GM18502 (cell line): ENCODE measurements around the gene DLGAP1.

Experiments used
- ATAC-seq: cut with Tn5 transposase; IDR thresholded peaks from one replicate; pipeline ENCODE4 v1.9.1; 2021; ENCODE audit warnings: mild to moderate bottlenecking; ENCODE audit not compliant: unreplicated experiment, poor library complexity

The DLGAP1 gene

GRCh38 chr18:3544537-3544936 lies 910.6 kb downstream of the DLGAP1 start:
- no peak for ATAC-seq

- peak; percentile 99 for ATAC-seq
These were observed 913.3 kb downstream of the DLGAP1 start for GRCh38 chr18:3541549-3542386.

GRCh38 chr18:3540805-3541548 lies 914.1 kb downstream of the DLGAP1 start:
- no peak for ATAC-seq

GRCh38 chr18:3538954-3539617 lies 916.0 kb downstream of the DLGAP1 start:
- no peak for ATAC-seq

- ATAC-seq, result no peak
These were observed 916.7 kb downstream of the DLGAP1 start for GRCh38 chr18:3538456-3538855.

GRCh38 chr18:3530807-3531206 lies 924.3 kb downstream of the DLGAP1 start:
- no peak for ATAC-seq

- ATAC-seq, result no peak
These were observed 925.5 kb downstream of the DLGAP1 start for GRCh38 chr18:3529601-3530000.

- ATAC-seq, result no peak
These were observed 926.0 kb downstream of the DLGAP1 start for GRCh38 chr18:3529077-3529476.

- no peak for ATAC-seq
These were observed 926.9 kb downstream of the DLGAP1 start for GRCh38 chr18:3528231-3528630.

- peak; percentile 68 for ATAC-seq
These were observed 928.4 kb downstream of the DLGAP1 start for GRCh38 chr18:3526421-3527354.

- peak; percentile 72 for ATAC-seq
These were observed 929.2 kb downstream of the DLGAP1 start for GRCh38 chr18:3525870-3526420.

GRCh38 chr18:3524706-3525105 lies 930.4 kb downstream of the DLGAP1 start:
- ATAC-seq, result no peak

GRCh38 chr18:3520230-3521085 lies 934.6 kb downstream of the DLGAP1 start:
- no peak for ATAC-seq

GRCh38 chr18:3514312-3515216 lies 940.5 kb downstream of the DLGAP1 start:
- no peak for ATAC-seq

- peak; percentile 89 for ATAC-seq
These were observed 941.6 kb downstream of the DLGAP1 start for GRCh38 chr18:3513481-3513880.

GRCh38 chr18:3511980-3512379 lies 943.1 kb downstream of the DLGAP1 start:
- ATAC-seq, result no peak

GRCh38 chr18:3510896-3511295 lies 944.2 kb downstream of the DLGAP1 start:
- ATAC-seq, result no peak

- no peak for ATAC-seq
These were observed 945.1 kb downstream of the DLGAP1 start for GRCh38 chr18:3510024-3510423.
